ENCODE results near the gene OSBPL6. TPM values are rescaled to one million over a fixed set of nuclear protein-coding genes. Genes with fewer than 3 reads are reported as not detected.

OSBPL6 gene
- total RNA-seq, 1 experiment from 2014 or later, result 0.30 TPM

DNA sequence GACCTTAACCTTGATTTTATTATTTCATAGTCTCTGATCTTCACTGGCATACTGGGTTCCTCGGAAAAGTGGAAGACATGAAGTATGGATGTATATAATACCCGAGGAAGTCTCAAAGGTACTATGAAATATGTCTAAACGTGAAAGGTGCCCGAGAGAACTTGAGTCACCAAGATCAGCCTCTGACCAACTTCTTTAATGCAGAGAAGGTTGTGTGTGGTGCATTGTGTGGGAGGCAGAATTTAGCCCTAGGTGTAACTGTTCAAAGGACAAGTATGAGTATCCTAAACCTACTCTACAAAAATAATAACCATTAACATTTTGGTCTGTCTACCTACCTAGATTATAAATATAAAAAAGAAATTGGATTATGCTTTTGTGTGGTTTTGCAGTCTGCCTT, 36.1 kb downstream of the OSBPL6 start:
- Histone ChIP-seq H3K9ac (ENCODE audit: low read length) (no peak overlapping the region), H2AFZ (ENCODE audit: low read length) (no peak overlapping the region), H3K36me3 (ENCODE audit: insufficient read depth, low read length) (no peaks in the 10 kb centered on the region), H3K4me3 (ENCODE audit: low read length) (no peak overlapping the region), H3K4me2 (ENCODE audit: low read depth, low read length, poor library complexity, severe bottlenecking) (no peak overlapping the region), H3K4me1 (ENCODE audit: low read length) (no peaks in the 10 kb centered on the region), H3K9me2 (replicated peaks; ENCODE audit: insufficient read depth, low read length) (no peaks in the 10 kb centered on the region), H3K9me3 (ENCODE audit: low read length) (no peaks in the 10 kb centered on the region), H3K27ac (ENCODE audit: low read length) (no peak overlapping the region), H3K79me2 (ENCODE audit: low read length) (no peaks in the 10 kb centered on the region), H4K20me1 (ENCODE audit: insufficient read depth, low read depth, low read length) (no peaks in the 10 kb centered on the region), H3K27me3 (ENCODE audit: low read length) (peaks cover 2% of the 10 kb centered on the region; the same call in 1 of the 2 replicates)
- DNase-seq, result no peak

DNA sequence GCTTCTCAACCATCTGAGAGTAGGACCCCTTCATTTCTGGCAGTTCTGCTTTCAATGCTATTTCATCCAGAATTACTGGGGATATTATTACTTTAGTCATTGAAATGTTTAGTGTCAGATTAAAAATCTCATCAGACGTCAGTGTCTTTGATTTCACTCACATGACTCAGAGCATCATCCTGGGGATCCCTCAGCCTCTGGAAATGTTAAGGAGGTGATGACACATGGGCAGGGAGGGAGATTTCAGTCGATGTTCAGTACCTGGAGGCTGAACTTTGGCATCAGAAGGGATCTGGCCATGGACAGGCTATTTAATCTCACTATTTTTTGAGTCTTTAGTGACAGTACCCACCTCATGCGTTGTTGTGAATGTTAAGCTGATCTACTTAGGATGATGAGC, 39.1 kb downstream of the OSBPL6 start:
- Histone ChIP-seq H3K9me2 (replicated peaks; ENCODE audit: insufficient read depth, low read length) (no peaks in the 10 kb centered on the region), H3K4me2 (ENCODE audit: low read depth, low read length, poor library complexity, severe bottlenecking) (no peak overlapping the region), H3K27me3 (ENCODE audit: low read length) (no peaks in the 10 kb centered on the region), H4K20me1 (ENCODE audit: insufficient read depth, low read depth, low read length) (no peaks in the 10 kb centered on the region), H3K9ac (ENCODE audit: low read length) (no peak overlapping the region), H2AFZ (ENCODE audit: low read length) (no peak overlapping the region), H3K79me2 (ENCODE audit: low read length) (no peaks in the 10 kb centered on the region), H3K4me3 (ENCODE audit: low read length) (no peak overlapping the region), H3K4me1 (ENCODE audit: low read length) (no peaks in the 10 kb centered on the region), H3K9me3 (ENCODE audit: low read length) (no peaks in the 10 kb centered on the region), H3K36me3 (ENCODE audit: insufficient read depth, low read length) (no peaks in the 10 kb centered on the region), H3K27ac (ENCODE audit: low read length) (no peak overlapping the region)
- DNase-seq, result no peak

DNA sequence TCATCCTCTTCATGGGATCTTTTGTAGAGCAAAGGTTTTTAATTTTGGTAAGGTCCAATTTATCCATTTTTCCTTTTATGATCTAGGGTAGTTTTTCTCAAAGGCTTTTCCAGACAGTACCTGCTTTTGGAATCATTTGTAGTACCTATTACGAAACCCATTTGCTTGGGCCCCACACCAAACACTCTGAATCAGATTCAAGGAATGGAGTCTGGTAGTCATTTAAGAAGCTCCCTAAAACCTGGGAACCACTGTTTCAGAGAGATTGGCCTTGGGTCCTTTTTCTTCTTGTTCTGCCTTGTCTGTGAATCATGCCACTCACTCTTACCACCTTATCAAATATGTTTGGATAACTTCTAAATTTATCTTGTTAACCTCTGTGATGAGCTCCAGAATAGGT, 40.3 kb downstream of the OSBPL6 start:
- no peak overlapping the region for H3K4me2 ChIP-seq (ENCODE audit: low read depth, low read length, poor library complexity, severe bottlenecking)
- no peaks in the 10 kb centered on the region for H4K20me1 ChIP-seq (ENCODE audit: insufficient read depth, low read depth, low read length)

DNA sequence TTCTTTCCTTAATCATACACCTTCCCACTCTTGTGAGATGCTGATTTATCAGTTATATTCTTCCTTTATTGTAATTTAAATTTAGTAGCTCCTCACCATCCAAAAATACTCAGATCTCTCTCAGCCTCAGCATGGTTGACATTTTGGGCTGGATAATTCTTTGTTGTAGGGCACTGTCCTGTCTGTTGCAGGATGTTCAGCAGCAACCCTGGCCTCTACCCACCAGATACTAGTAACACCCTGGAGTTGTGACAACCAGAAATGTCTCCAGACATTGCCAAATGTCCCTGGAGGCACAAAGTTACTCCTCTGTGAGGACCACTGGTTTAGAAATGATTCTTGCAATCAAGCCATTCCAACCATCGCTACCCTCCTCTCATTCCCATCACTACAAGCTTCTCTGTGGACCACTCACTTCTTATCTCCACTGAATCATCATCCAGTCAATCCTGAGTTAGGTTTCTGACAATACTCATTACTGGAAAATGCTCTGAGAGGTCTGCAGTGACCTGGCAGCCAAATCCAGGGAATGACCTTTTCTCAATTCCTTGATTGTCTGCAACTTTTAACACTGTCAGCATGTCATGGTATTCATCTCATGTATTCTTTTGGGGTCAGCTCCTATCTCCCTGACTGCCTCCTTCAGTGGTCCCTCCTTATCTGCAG, 43.3 kb downstream of the OSBPL6 start:
- Histone ChIP-seq H3K4me1 (ENCODE audit: low read length) (no peaks in the 10 kb centered on the region), H2AFZ (ENCODE audit: low read length) (no peak overlapping the region), H3K27ac (ENCODE audit: low read length) (no peak overlapping the region), H3K79me2 (ENCODE audit: low read length) (no peaks in the 10 kb centered on the region), H3K27me3 (ENCODE audit: low read length) (no peaks in the 10 kb centered on the region), H3K9ac (ENCODE audit: low read length) (no peak overlapping the region), H3K4me2 (ENCODE audit: low read depth, low read length, poor library complexity, severe bottlenecking) (no peak overlapping the region), H4K20me1 (ENCODE audit: insufficient read depth, low read depth, low read length) (no peaks in the 10 kb centered on the region), H3K4me3 (ENCODE audit: low read length) (no peak overlapping the region), H3K9me2 (replicated peaks; ENCODE audit: insufficient read depth, low read length) (no peaks in the 10 kb centered on the region), H3K36me3 (ENCODE audit: insufficient read depth, low read length) (no peaks in the 10 kb centered on the region), H3K9me3 (ENCODE audit: low read length) (no peaks in the 10 kb centered on the region)
- DNase-seq, result no peak

More for the DNA sequence above, 40.3 kb downstream of the OSBPL6 start:
- Histone ChIP-seq H3K36me3 (ENCODE audit: insufficient read depth, low read length) (no peaks in the 10 kb centered on the region), H3K4me3 (ENCODE audit: low read length) (no peak overlapping the region), H3K27me3 (ENCODE audit: low read length) (no peaks in the 10 kb centered on the region), H3K27ac (ENCODE audit: low read length) (no peak overlapping the region), H3K4me1 (ENCODE audit: low read length) (no peaks in the 10 kb centered on the region), H3K9ac (ENCODE audit: low read length) (no peak overlapping the region), H3K9me3 (ENCODE audit: low read length) (no peaks in the 10 kb centered on the region), H3K79me2 (ENCODE audit: low read length) (no peaks in the 10 kb centered on the region), H2AFZ (ENCODE audit: low read length) (no peak overlapping the region), H3K9me2 (replicated peaks; ENCODE audit: insufficient read depth, low read length) (no peaks in the 10 kb centered on the region)
- DNase-seq, result no peak

DNA sequence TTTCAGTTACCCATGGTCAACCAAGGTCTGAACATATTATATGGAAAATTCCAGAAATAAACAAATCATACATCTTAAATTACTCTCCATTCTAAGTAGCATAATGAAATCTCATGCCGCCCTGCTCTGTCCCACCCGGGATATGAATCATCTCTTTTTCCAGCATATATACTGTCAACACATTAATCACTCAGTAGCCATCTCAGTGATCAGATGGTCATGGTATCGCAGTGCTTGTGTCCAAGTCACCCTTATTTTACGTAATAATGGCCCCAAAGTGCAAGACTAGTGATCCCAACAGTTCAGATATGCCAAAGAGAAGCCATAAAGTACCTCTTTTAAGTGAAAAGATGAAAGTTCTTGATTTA, 43.8 kb downstream of the OSBPL6 start:
- Histone ChIP-seq H3K9ac (ENCODE audit: low read length) (no peak overlapping the region), H3K27ac (ENCODE audit: low read length) (no peak overlapping the region), H2AFZ (ENCODE audit: low read length) (no peak overlapping the region), H3K79me2 (ENCODE audit: low read length) (no peaks in the 10 kb centered on the region), H3K9me3 (ENCODE audit: low read length) (no peaks in the 10 kb centered on the region), H3K27me3 (ENCODE audit: low read length) (no peaks in the 10 kb centered on the region), H3K4me2 (ENCODE audit: low read depth, low read length, poor library complexity, severe bottlenecking) (no peak overlapping the region), H3K36me3 (ENCODE audit: insufficient read depth, low read length) (no peaks in the 10 kb centered on the region), H3K9me2 (replicated peaks; ENCODE audit: insufficient read depth, low read length) (no peaks in the 10 kb centered on the region), H4K20me1 (ENCODE audit: insufficient read depth, low read depth, low read length) (no peaks in the 10 kb centered on the region), H3K4me3 (ENCODE audit: low read length) (no peak overlapping the region), H3K4me1 (ENCODE audit: low read length) (no peaks in the 10 kb centered on the region)
- no peak for DNase-seq

DNA sequence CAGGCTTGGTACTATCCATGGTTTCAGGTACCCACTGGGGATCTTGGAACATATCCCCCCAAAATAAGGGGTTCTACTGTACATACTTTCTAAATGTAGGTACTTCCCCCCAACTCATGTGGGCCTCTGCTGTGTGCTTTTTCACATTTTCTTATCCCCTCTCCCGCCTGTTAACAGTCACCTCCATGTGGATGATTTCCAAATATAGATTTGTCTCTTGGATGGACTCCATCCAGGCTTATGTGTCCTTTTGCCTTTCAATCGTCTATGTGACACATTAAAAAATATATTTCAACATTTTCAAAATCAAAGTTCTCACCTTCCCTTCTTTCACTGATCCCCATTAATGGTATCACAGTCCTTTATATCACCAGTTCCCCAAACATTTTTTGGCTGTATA, 44.4 kb downstream of the OSBPL6 start:
- Histone ChIP-seq H3K79me2 (ENCODE audit: low read length) (no peaks in the 10 kb centered on the region), H3K4me3 (ENCODE audit: low read length) (no peak overlapping the region), H3K9me2 (replicated peaks; ENCODE audit: insufficient read depth, low read length) (no peaks in the 10 kb centered on the region), H3K27me3 (ENCODE audit: low read length) (no peaks in the 10 kb centered on the region), H2AFZ (ENCODE audit: low read length) (no peak overlapping the region), H4K20me1 (ENCODE audit: insufficient read depth, low read depth, low read length) (no peaks in the 10 kb centered on the region), H3K36me3 (ENCODE audit: insufficient read depth, low read length) (no peaks in the 10 kb centered on the region), H3K4me2 (ENCODE audit: low read depth, low read length, poor library complexity, severe bottlenecking) (no peak overlapping the region), H3K9me3 (ENCODE audit: low read length) (no peaks in the 10 kb centered on the region), H3K4me1 (ENCODE audit: low read length) (no peaks in the 10 kb centered on the region), H3K9ac (ENCODE audit: low read length) (no peak overlapping the region), H3K27ac (ENCODE audit: low read length) (no peak overlapping the region)
- DNase-seq, result no peak

DNA sequence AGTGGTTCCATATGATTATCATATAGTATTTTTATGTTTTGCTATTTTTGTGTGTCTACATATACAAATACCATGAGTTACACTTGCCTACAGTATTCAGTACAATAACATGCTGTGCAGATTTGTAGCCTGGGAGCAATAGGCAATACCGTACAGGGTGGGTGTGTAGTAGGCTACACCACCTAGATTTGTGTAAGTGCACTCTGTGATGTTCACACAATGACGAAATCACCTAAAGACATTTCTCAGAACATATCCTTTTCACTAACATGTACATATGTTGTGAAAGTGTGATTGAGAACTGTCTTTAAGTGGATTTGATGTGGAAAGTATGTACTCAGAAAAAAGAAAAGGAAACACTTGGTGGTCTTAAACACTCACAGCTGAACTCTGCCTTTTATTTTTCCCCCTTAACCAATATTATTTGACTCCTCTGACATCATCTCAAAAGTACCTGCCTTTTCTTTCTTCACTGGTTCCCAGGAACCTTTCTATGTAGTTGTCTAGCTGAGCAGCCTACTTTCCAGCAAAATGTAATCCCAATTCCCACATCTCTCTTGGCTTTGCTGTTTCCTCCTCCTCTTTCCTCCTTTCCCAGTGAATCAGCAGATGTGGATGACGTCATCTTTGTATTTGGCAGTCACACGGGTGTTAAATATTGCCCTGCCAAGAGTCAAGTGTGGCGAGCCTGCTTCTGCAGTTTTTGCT, 47.7 kb downstream of the OSBPL6 start:
- Histone ChIP-seq H3K36me3 (ENCODE audit: insufficient read depth, low read length) (no peaks in the 10 kb centered on the region), H3K9ac (ENCODE audit: low read length) (no peak overlapping the region), H2AFZ (ENCODE audit: low read length) (no peak overlapping the region), H3K4me3 (ENCODE audit: low read length) (no peak overlapping the region), H3K27ac (ENCODE audit: low read length) (no peak overlapping the region), H3K27me3 (ENCODE audit: low read length) (0 out of 2 replicates have a peak, but pooled peaks cover 4% of the 10 kb centered on the region), H3K4me2 (ENCODE audit: low read depth, low read length, poor library complexity, severe bottlenecking) (no peak overlapping the region), H3K9me2 (replicated peaks; ENCODE audit: insufficient read depth, low read length) (no peaks in the 10 kb centered on the region), H4K20me1 (ENCODE audit: insufficient read depth, low read depth, low read length) (no peaks in the 10 kb centered on the region), H3K79me2 (ENCODE audit: low read length) (no peaks in the 10 kb centered on the region), H3K9me3 (ENCODE audit: low read length) (no peaks in the 10 kb centered on the region), H3K4me1 (ENCODE audit: low read length) (no peaks in the 10 kb centered on the region)
- no peak for DNase-seq

DNA sequence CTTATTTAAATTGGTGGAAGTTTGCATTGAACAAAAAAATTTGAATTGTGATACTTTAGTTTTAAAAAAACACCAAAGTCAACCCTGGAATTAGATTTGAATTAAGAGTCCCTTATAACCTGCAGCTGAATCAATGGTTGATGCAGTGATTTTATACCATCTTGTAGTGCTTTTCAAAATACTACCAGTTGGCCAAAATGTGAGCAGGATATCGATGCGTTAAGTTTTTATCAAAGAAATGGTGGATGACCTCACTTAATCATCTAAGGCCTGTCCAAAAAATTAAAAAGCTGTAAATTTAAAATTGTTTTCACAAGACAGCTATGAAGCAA, 48.2 kb downstream of the OSBPL6 start:
- Histone ChIP-seq H3K4me3 (ENCODE audit: low read length) (no peak overlapping the region), H3K9me3 (ENCODE audit: low read length) (no peaks in the 10 kb centered on the region), H3K9ac (ENCODE audit: low read length) (no peak overlapping the region), H3K79me2 (ENCODE audit: low read length) (no peaks in the 10 kb centered on the region), H2AFZ (ENCODE audit: low read length) (no peak overlapping the region), H3K27me3 (ENCODE audit: low read length) (0 out of 2 replicates have a peak, but pooled peaks cover 4% of the 10 kb centered on the region), H3K27ac (ENCODE audit: low read length) (no peak overlapping the region), H3K36me3 (ENCODE audit: insufficient read depth, low read length) (no peaks in the 10 kb centered on the region), H3K9me2 (replicated peaks; ENCODE audit: insufficient read depth, low read length) (no peaks in the 10 kb centered on the region), H3K4me2 (ENCODE audit: low read depth, low read length, poor library complexity, severe bottlenecking) (no peak overlapping the region), H3K4me1 (ENCODE audit: low read length) (no peaks in the 10 kb centered on the region), H4K20me1 (ENCODE audit: insufficient read depth, low read depth, low read length) (no peaks in the 10 kb centered on the region)
- DNase-seq, result no peak

Data from Karpas-422 (cell line).